ENCODE results near the gene TMA16. TPM values are rescaled to one million over a fixed set of nuclear protein-coding genes. Genes with fewer than 3 reads are reported as not detected.

TMA16 gene
- total and polyA plus RNA-seq, 2 donors (not counting 1 experiment from before 2014, with no cell fraction given), result 6.5 to 40.5 TPM

DNA sequence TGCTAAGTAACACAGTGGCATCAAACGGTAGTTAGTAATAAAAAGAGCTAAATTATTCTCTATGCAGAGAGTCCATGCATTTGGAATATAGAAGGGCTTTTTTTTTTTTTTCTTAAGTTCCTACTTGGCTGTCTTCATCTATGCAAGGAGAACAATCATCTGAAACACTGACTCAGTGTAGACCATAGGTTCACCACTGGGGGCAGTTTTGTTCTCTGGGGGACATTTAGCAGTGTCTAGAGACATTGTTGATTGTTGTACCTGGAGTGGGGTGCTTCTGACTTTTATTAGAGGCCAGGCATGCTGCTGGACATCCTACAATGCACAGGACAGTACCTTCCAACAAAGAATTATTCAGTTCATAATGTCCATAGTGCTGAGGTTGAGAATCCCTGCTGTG is 41.2 kb downstream of the TMA16 start:
- Histone ChIP-seq H2AFZ (ENCODE audit: insufficient read depth, low read depth, low read length, poor library complexity, severe bottlenecking) (no peak overlapping the region), H3K27ac (ENCODE audit: low read length in 2 of 2) (peak overlapping the region in 1 of 2 donors; percentile 42), H3K9me3 (ENCODE audit: control extremely low read depth in 1 of 3, control insufficient read depth in 2 of 3, insufficient read depth in 1 of 3, low read length in 2 of 3) (no peaks in the 10 kb centered on the region), H3K4me2 (replicated peaks; ENCODE audit: low read depth, low read length, poor library complexity, severe bottlenecking) (no peak overlapping the region), H3K4me3 (ENCODE audit: control extremely low read depth in 1 of 5, extremely low read depth in 1 of 5, insufficient read depth in 1 of 5, low read depth in 2 of 5, low read length in 4 of 5) (no peak overlapping the region), H3K27me3 (replicated peaks in 1 of 4; ENCODE audit: control extremely low read depth in 1 of 4, control insufficient read depth in 3 of 4, insufficient read depth in 4 of 4, low read length in 3 of 4) (no peaks in the 10 kb centered on the region), H3K4me1 (ENCODE audit: control insufficient read depth in 2 of 2, insufficient read depth in 2 of 2, low read length in 2 of 2) (no peaks in the 10 kb centered on the region), H3K36me3 (replicated peaks in 1 of 2; ENCODE audit: control extremely low read depth in 1 of 2, control insufficient read depth in 1 of 2, extremely low read depth in 1 of 2, insufficient read depth in 2 of 2, low read length in 1 of 2) (peaks cover 5 to 80% of the 10 kb centered on the region in 2 experiments), H3K9ac (ENCODE audit: low read length) (no peak overlapping the region), H3K79me2 (ENCODE audit: control insufficient read depth, insufficient read depth, low read length) (peaks cover 50% of the 10 kb centered on the region), H4K20me1 (ENCODE audit: control insufficient read depth, insufficient read depth, low read length, poor library complexity, severe bottlenecking) (peaks cover 31% of the 10 kb centered on the region)
- CTCF ChIA-PET, result interaction anchor here (0.6 to 6.3 kb wide), 9 partner anchors 8 to 496 kb away, joined by 3 to 59 read pairs (median 3); no protein-coding TSS in a partner anchor
- TF ChIP-seq EZH2 (IDR thresholded peaks at IDR 0.05; ENCODE audit: borderline replicate concordance, insufficient read depth, low read depth, low read length, poor library complexity, severe bottlenecking), result no peak
- TF ChIP-seq, protein P1, sequence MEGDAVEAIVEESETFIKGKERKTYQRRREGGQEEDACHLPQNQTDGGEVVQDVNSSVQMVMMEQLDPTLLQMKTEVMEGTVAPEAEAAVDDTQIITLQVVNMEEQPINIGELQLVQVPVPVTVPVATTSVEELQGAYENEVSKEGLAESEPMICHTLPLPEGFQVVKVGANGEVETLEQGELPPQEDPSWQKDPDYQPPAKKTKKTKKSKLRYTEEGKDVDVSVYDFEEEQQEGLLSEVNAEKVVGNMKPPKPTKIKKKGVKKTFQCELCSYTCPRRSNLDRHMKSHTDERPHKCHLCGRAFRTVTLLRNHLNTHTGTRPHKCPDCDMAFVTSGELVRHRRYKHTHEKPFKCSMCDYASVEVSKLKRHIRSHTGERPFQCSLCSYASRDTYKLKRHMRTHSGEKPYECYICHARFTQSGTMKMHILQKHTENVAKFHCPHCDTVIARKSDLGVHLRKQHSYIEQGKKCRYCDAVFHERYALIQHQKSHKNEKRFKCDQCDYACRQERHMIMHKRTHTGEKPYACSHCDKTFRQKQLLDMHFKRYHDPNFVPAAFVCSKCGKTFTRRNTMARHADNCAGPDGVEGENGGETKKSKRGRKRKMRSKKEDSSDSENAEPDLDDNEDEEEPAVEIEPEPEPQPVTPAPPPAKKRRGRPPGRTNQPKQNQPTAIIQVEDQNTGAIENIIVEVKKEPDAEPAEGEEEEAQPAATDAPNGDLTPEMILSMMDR (IDR thresholded peaks at IDR 0.05), result no peak
- H3K27me3 Mint-ChIP-seq, result no peaks in the 10 kb centered on the region
- no peak for DNase-seq
- POLR2A ChIA-PET, result interaction anchor here (1.1 kb wide), 1 partner anchor 41 kb away, joined by 3 read pairs; the partner anchor contains the start of gene TMA16
- peaks cover 27% of the 10 kb centered on the region for H3K4me1 Mint-ChIP-seq
- H3K9me3 Mint-ChIP-seq (ENCODE audit: insufficient read depth), result no peaks in the 10 kb centered on the region
- no peak overlapping the region for H3K4me3 Mint-ChIP-seq
- intact Hi-C loops (cut with micrococcal nuclease), result no loop called here
- peak overlapping the region; percentile 74 for H3K27ac Mint-ChIP-seq
- WGBS (ENCODE audit: insufficient coverage), result no CpG with 5 or more reads among the region's 1 CpG
- peak; percentile 49 for ATAC-seq (ENCODE audit: low read depth)

GRCh38 chr4:163536091-163536490 is 41.6 kb downstream of the TMA16 start:
- TF ChIP-seq, protein P1 (IDR thresholded peaks at IDR 0.05), result no peak
- TF ChIP-seq EZH2 (IDR thresholded peaks at IDR 0.05; ENCODE audit: borderline replicate concordance, insufficient read depth, low read depth, low read length, poor library complexity, severe bottlenecking), result no peak
- WGBS (ENCODE audit: insufficient coverage), result 95% methylated on average over 2 of the region's 2 CpGs
- Histone ChIP-seq H3K27ac (ENCODE audit: low read length in 2 of 2) (peak overlapping the region in 1 of 2 donors; percentile 42), H3K4me1 (ENCODE audit: control insufficient read depth in 2 of 2, insufficient read depth in 2 of 2, low read length in 2 of 2) (no peaks in the 10 kb centered on the region), H4K20me1 (ENCODE audit: control insufficient read depth, insufficient read depth, low read length, poor library complexity, severe bottlenecking) (peaks cover 35% of the 10 kb centered on the region), H3K4me3 (ENCODE audit: control extremely low read depth in 1 of 5, extremely low read depth in 1 of 5, insufficient read depth in 1 of 5, low read depth in 2 of 5, low read length in 4 of 5) (no peak overlapping the region), H3K36me3 (replicated peaks in 1 of 2; ENCODE audit: control extremely low read depth in 1 of 2, control insufficient read depth in 1 of 2, extremely low read depth in 1 of 2, insufficient read depth in 2 of 2, low read length in 1 of 2) (peaks cover 1 to 80% of the 10 kb centered on the region in 2 experiments), H3K79me2 (ENCODE audit: control insufficient read depth, insufficient read depth, low read length) (peaks cover 54% of the 10 kb centered on the region), H3K4me2 (replicated peaks; ENCODE audit: low read depth, low read length, poor library complexity, severe bottlenecking) (no peak overlapping the region), H2AFZ (ENCODE audit: insufficient read depth, low read depth, low read length, poor library complexity, severe bottlenecking) (no peak overlapping the region), H3K9ac (ENCODE audit: low read length) (no peak overlapping the region), H3K27me3 (replicated peaks in 1 of 4; ENCODE audit: control extremely low read depth in 1 of 4, control insufficient read depth in 3 of 4, insufficient read depth in 4 of 4, low read length in 3 of 4) (no peaks in the 10 kb centered on the region), H3K9me3 (ENCODE audit: control extremely low read depth in 1 of 3, control insufficient read depth in 2 of 3, insufficient read depth in 1 of 3, low read length in 2 of 3) (no peaks in the 10 kb centered on the region)
- ATAC-seq (ENCODE audit: low read depth), result no peak
- intact Hi-C loops (cut with micrococcal nuclease), result no loop called here
- POLR2A ChIA-PET, result interaction anchor here (1.1 kb wide), 1 partner anchor 42 kb away, joined by 3 read pairs; the partner anchor contains the start of gene TMA16
- no peaks in the 10 kb centered on the region for H3K9me3 Mint-ChIP-seq (ENCODE audit: insufficient read depth)
- CTCF ChIA-PET, result interaction anchor here (0.7 to 6.3 kb wide), 8 partner anchors 8 to 219 kb away, joined by 3 to 59 read pairs (median 4); no protein-coding TSS in a partner anchor
- H3K4me3 Mint-ChIP-seq, result no peak overlapping the region
- H3K27me3 Mint-ChIP-seq, result no peaks in the 10 kb centered on the region
- DNase-seq, result no peak
- peak overlapping the region; percentile 71 for H3K27ac Mint-ChIP-seq
- H3K4me1 Mint-ChIP-seq, result peaks cover 27% of the 10 kb centered on the region
